Stimulated activated CD4-positive, alpha-beta T cell treated with anti-CD3 and anti-CD28 coated beads, Interleukin-4, amount 100 ng/mL, for 1 hour (primary cell): ENCODE results near the gene THEM4.

Experiments used
- DNase-seq: peaks from one replicate; pipeline ENCODE4 v3.0.0-alpha.2; 2020

The THEM4 gene

GRCh38 chr1:151834239-151834638, 75.1 kb downstream of the THEM4 start:
- DNase-seq = no peak

GRCh38 chr1:151833172-151833900, 76.0 kb downstream of the THEM4 start:
- no peak for DNase-seq

- DNase-seq = no peak
Observed at GRCh38 chr1:151832318-151832980, 76.9 kb downstream of the THEM4 start.

- no peak for DNase-seq
Observed at GRCh38 chr1:151831605-151832004, 77.7 kb downstream of the THEM4 start, which contains the start of gene RORC. RORC (minus strand) TSS chr1:151831802; CDS start chr1:151831764, 38 bp downstream.

GRCh38 chr1:151831256-151831591, 78.1 kb downstream of the THEM4 start:
- DNase-seq = no peak

- DNase-seq = no peak
Observed at GRCh38 chr1:151830055-151830454, 79.3 kb downstream of the THEM4 start.

GRCh38 chr1:151829352-151830046, 79.8 kb downstream of the THEM4 start:
- no peak for DNase-seq

GRCh38 chr1:151828921-151829320, 80.4 kb downstream of the THEM4 start:
- DNase-seq = no peak

GRCh38 chr1:151827853-151828252, 81.5 kb downstream of the THEM4 start:
- no peak for DNase-seq

GRCh38 chr1:151825751-151826660, 83.3 kb downstream of the THEM4 start:
- no peak for DNase-seq

GRCh38 chr1:151825204-151825603, 84.1 kb downstream of the THEM4 start:
- no peak for DNase-seq
